Natural killer cell treated with Interleukin-12 subunit alpha and Interleukin-12 subunit beta and Interleukin-15 and Interleukin-18, amount 100 ng/mL, for 72 hours (primary cell): ENCODE data around the gene GNG13. TPM values are rescaled to one million over a fixed set of nuclear protein-coding genes. Genes with fewer than 3 reads are reported as not detected.

Experiments
- ATAC-seq, 2 donors: fragments of 150-1000 bp; cut with Tn5 transposase in 1 of 2; sonication (Bioruptor Pico), chemical (Tn5 transposase) in 1 of 2; 2 replicates each; pipeline ENCODE4 v1.10.0; 2021
- DNase-seq: peaks from one replicate; pipeline ENCODE4 v3.0.0; 2022; ENCODE audit warnings: low spot score
- H3K27ac Mint-ChIP-seq, 2 donors: 1 replicate in 1 of 2; 2 replicates in 1 of 2; pipeline ENCODE4 v1.8.0; 2022; ENCODE audit warnings: mixed read lengths in 2 of 2, mild to moderate bottlenecking in 1 of 2, moderate library complexity in 1 of 2
- H3K27me3 Mint-ChIP-seq, 2 donors: 1 replicate in 1 of 2; 2 replicates in 1 of 2; pipeline ENCODE4 v1.8.0; 2022; ENCODE audit warnings: mixed read lengths in 2 of 2
- H3K36me3 Mint-ChIP-seq: one replicate; pipeline ENCODE4 v1.8.0; 2022; ENCODE audit warnings: mixed read lengths
- H3K4me1 Mint-ChIP-seq, 2 donors: 1 replicate in 1 of 2; 2 replicates in 1 of 2; pipeline ENCODE4 v1.8.0; 2022; ENCODE audit warnings: low read depth in 2 of 2, mixed read lengths in 2 of 2, mild to moderate bottlenecking in 1 of 2
- H3K4me3 Mint-ChIP-seq: one replicate; pipeline ENCODE4 v1.8.0; 2022; ENCODE audit warnings: mixed read lengths
- H3K9me3 Mint-ChIP-seq: 2 replicates; pipeline ENCODE4 v1.8.0; 2022; ENCODE audit warnings: mixed read lengths
- total RNA-seq, 2 donors: library from RNA; stranded (reverse); gene quantifications; one replicate each; pipeline ENCODE4 v1.2.3, GENCODE V29; 2022

Gene GNG13
- total RNA-seq, 2 donors from 2014 or later, result not detected

DNA sequence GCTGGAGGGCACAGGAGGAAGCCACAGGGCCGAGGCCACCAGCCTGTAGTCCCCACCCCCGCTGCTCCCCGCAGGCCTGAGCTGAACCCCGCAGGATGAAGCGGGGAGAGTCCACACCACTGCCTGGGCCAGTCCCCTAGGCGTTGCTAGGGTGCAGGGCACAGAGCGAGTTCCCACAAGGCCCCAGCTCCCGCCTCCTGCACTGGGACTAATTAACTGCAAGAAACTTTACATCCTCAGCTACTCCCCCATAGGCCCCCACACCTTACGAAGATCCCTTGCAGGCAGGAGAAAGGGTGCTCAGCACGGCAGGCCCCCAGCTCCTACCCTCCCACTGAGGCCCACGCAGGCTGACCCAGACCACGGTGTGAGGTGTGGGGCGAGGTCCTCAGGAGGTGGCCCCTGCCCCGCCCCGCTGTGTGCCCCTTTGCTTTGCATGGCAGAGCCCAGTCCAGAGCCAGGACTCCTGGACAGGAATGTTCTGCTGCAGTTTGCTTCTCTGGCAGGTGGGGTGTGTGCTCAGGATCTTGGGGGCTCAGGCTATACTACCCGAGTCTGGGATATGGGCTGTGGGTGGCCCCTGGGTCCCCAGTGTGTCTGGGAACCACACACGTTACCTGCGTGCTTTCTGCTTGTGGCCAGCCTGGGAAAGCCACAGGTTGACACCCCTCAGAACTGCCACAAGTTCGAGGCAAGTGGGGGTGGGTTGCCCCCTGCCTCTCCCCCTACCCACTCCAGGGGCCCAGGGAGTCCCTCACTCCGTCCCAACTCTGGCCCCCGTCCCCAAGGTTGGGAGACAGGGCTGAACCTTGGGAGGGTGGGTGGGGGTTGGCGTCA is 1.2 kb downstream of the GNG13 start:
- no peaks in the 10 kb centered on the region for H3K9me3 Mint-ChIP-seq
- DNase-seq (no peak), ATAC-seq (no peak)
- H3K36me3 Mint-ChIP-seq, result no peaks in the 10 kb centered on the region
- no peak overlapping the region for H3K4me3 Mint-ChIP-seq
- peaks cover 0 to 3% of the 10 kb centered on the region in 2 donors for H3K27me3 Mint-ChIP-seq
- H3K4me1 Mint-ChIP-seq, result no peaks in the 10 kb centered on the region
- no peak overlapping the region for H3K27ac Mint-ChIP-seq

DNA sequence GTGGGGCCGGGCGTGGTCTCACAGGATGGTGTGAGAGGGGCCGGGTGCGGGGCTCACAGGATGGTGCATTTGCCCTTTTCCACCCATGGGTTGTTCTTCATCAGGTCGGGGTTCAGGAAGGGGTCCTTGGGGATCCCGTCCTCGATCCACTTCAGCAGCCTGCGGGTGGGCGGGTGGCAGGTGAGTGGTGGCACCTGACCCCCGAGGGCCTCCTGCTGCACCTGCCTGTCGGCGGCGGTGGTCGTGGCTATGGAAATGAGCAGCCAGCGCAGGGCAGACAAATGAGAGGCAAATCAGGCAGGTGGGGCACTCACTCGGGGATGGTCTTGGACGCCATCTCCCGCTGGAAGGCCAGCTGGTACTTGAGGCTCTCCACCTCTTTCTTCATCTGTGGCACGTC is 1.9 kb downstream of the GNG13 start:
- no peak overlapping the region for H3K27ac Mint-ChIP-seq
- H3K4me3 Mint-ChIP-seq, result no peak overlapping the region
- H3K4me1 Mint-ChIP-seq, result no peaks in the 10 kb centered on the region
- DNase-seq, result no peak
- H3K27me3 Mint-ChIP-seq, result peaks cover 0 to 3% of the 10 kb centered on the region in 2 donors
- H3K36me3 Mint-ChIP-seq, result no peaks in the 10 kb centered on the region
- ATAC-seq, result no peak
- H3K9me3 Mint-ChIP-seq, result no peaks in the 10 kb centered on the region

DNA sequence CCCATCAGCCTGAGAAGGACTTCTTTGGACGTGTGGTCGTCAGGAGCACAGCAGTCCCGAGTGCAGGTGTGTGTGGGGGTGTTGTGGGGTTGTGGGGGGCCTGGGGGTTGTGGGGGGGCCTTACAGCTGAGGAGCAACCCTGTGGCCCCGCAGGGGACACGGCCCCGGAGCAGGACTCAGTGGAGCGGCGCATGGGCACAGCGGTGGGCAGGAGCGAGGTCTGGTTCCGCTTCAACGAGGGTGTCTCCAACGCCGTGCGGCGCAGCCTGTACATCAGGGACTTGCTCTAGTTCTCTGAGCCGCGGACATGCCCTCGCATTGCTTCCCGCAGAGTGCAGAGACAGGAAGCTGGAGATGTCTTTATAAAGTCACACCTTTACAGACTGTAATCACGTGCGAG is 2.8 kb downstream of the GNG13 start:
- Mint-ChIP-seq H3K27me3 (peaks cover 0 to 3% of the 10 kb centered on the region in 2 donors), H3K9me3 (no peaks in the 10 kb centered on the region), H3K4me1 (no peaks in the 10 kb centered on the region), H3K27ac (no peak overlapping the region), H3K4me3 (no peak overlapping the region), H3K36me3 (no peaks in the 10 kb centered on the region)
- DNase-seq (no peak), ATAC-seq (no peak)

DNA sequence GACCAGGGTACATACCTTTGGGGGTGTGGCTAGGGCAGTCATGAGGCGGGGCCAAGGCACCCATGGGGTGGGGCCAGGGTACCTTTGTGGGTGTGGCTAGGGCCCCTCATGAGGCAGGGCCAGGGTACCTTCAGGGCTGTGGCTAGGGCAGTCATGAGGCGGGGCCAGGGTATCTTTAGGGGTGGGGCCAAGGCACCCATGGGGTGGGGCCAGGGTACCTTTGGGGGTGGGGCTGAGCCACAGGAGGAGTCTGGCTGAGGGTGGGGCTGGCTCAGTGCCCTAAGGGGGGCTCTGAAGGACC is 3.5 kb downstream of the GNG13 start:
- H3K27ac Mint-ChIP-seq, result no peak overlapping the region
- DNase-seq (no peak), ATAC-seq (peak; percentile 17 to 34)
- H3K9me3 Mint-ChIP-seq, result no peaks in the 10 kb centered on the region
- no peak overlapping the region for H3K4me3 Mint-ChIP-seq
- peaks cover 0 to 3% of the 10 kb centered on the region in 2 donors for H3K27me3 Mint-ChIP-seq
- no peaks in the 10 kb centered on the region for H3K4me1 Mint-ChIP-seq
- no peaks in the 10 kb centered on the region for H3K36me3 Mint-ChIP-seq

DNA sequence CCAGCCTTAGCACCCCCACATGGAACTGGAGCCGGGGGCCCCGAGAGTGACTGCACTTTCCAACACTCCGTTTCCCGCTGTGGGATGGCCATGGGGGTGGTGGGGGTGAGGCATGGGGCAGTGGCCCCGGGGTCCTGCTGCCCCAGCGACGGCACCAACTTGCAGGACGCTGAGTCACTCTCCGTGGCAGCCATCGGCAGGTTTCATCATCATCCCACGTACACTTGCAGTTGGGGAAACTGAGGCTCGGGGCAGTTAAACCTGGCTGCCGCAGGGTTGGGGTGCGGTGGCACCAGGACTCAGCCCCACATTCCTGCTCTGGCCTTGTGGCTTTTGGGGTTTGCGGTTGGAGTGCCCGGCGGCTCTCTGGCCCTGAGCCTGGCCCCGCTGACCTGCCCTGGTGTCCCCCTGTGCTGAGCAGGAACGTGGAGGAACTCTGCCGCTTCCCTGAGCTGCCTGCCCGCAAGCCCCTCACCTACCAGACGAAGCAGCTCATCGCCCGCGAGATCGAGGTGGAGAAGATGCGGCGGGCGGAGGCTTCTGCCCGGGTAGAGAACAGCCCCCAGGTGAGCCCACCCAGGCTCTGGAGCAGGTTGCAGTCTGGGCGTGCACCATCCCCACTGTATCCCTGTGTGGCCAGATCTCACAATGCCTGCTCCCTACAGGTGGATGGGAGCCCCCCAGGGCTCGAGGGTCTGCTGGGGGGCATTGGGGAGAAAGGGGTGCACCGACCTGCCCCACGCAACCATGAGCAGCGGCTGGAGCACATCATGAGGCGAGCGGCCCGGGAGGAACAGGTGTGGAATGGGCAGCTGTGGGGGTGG is 4.0 kb downstream of the GNG13 start:
- H3K9me3 Mint-ChIP-seq, result no peaks in the 10 kb centered on the region
- ATAC-seq, result no peak
- H3K4me1 Mint-ChIP-seq, result no peaks in the 10 kb centered on the region
- H3K36me3 Mint-ChIP-seq, result no peaks in the 10 kb centered on the region
- no peak overlapping the region for H3K4me3 Mint-ChIP-seq
- no peak overlapping the region for H3K27ac Mint-ChIP-seq
- H3K27me3 Mint-ChIP-seq, result peaks cover 0 to 3% of the 10 kb centered on the region in 2 donors
- no peak for DNase-seq

DNA sequence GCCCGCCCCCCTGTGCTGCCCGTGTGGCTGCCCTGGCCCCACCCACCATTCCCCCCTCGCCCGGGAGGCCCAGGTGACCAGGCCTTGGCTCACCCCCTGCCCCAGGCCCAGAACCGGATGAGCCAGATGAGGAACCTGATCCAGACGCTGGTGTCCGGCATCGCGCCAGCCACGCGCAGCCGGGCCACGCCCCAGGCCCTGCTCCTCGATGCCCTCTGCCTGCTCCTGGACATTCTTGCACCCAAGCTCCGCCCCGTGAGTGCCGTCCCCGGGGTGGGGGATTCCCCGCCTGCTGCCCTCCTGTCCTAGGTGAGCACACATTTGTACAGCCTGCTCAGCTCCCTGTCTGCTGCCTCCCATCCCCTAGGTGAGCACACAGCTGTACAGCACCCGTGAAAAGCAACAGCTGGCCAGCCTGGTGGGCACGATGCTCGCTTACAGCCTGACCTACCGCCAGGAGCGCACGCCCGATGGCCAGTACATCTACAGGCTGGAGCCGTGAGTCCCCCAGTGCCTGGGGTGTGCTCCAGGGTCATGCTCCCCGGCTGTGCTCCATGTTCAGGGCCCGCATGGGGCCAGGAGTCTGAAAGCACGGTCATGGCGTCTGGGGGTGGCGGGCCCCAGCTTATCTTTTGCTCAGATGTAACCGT is 4.8 kb downstream of the GNG13 start:
- Mint-ChIP-seq H3K36me3 (no peaks in the 10 kb centered on the region), H3K27me3 (peaks cover 0 to 3% of the 10 kb centered on the region in 2 donors), H3K27ac (no peak overlapping the region), H3K9me3 (no peaks in the 10 kb centered on the region), H3K4me3 (no peak overlapping the region), H3K4me1 (no peaks in the 10 kb centered on the region)
- ATAC-seq (no peak), DNase-seq (no peak)

DNA sequence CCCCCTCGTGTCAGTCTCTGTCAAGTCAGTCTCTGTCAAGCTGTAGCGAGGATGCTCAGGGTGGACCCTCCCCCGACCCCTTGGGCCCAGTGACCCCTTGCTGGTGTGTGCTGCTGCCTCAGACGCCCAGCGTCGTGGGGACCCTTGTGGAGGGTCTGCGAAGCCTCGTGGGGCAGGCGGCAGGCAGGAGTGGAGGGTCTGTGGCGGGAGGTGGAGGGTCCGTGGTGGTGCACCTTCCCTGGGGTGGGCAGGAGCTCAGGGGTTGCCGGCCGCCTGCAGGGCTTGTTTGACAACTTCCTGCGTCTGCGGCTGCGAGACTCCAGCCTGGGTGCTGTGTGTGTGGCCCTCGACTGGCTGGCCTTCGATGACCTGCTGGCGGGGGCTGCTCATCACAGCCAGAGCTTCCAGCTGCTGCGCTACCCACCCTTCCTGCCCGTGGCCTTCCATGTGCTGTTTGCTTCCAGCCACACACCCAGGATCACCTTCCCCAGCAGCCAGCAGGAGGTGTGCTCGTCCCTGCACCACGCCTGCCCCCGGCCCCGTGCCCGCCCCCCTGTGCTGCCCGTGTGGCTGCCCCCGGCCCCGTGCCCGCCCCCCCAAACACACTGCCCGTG is 5.6 kb downstream of the GNG13 start:
- no peaks in the 10 kb centered on the region for H3K36me3 Mint-ChIP-seq
- DNase-seq (no peak), ATAC-seq (no peak)
- H3K27me3 Mint-ChIP-seq, result peaks cover 0 to 3% of the 10 kb centered on the region in 2 donors
- no peaks in the 10 kb centered on the region for H3K9me3 Mint-ChIP-seq
- H3K4me3 Mint-ChIP-seq, result no peak overlapping the region
- no peak overlapping the region for H3K27ac Mint-ChIP-seq
- no peaks in the 10 kb centered on the region for H3K4me1 Mint-ChIP-seq

DNA sequence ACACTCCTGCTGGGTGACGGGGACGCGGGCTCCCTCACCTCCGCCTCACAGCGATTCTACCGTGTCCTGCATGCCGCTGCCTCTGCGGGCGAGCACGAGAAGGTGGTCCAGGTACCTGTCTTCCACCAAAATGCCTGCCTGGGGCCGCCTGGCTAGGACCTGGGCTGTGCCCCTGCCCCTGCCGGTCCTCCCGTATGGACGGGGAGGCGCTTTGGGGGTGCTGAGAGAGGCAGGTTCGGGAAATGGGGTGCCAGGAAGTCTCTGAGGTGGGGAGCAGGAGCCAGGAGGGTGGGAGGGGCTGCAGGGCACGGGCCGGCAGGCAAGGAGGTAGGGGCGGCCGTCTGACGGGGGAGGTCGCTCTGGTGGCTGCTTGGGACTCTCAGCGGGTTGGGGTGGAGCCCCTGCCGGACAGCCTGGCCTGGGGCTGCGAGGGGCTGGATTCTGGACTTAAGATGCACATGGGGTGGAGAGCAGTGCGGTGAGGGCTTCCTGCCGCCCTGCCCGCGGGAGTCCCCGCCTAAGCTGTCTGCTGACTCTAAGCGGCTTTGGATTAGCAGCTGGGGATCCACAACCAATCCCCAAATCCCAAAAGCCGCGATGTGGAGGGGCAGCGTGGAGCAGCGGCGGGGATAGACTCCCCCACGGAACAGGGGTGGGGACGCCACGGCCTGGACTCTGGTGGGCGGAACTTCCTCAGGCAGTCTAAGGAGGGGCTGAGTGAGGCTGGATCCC is 6.3 kb downstream of the GNG13 start:
- Mint-ChIP-seq H3K36me3 (no peaks in the 10 kb centered on the region), H3K4me1 (no peaks in the 10 kb centered on the region), H3K9me3 (no peaks in the 10 kb centered on the region), H3K27me3 (peaks cover 0 to 3% of the 10 kb centered on the region in 2 donors), H3K4me3 (no peak overlapping the region), H3K27ac (no peak overlapping the region)
- ATAC-seq (no peak), DNase-seq (no peak)

DNA sequence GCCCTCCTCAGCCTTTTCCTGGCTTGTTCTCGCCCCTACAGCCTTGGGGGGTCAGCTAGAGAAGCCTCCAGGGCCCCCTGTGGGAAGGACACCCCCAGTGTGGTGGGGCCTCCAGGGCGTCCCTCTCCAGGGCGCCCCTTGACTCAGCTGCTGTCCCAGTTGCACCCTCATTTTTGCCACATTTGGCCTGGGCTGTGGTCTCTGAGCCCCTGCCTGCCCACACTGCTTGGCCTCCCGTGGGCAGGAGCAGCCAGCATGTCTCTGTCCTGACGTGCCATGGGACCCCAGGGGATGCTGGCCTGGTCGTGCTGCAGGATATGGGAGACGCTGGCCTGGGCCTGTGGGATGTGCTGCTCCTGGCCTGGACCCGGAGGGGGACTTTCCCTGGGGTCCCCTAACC is 7.1 kb downstream of the GNG13 start:
- DNase-seq, result no peak
- H3K4me3 Mint-ChIP-seq, result no peak overlapping the region
- no peak for ATAC-seq
- H3K4me1 Mint-ChIP-seq, result no peaks in the 10 kb centered on the region
- no peak overlapping the region for H3K27ac Mint-ChIP-seq
- peaks cover 0 to 3% of the 10 kb centered on the region in 2 donors for H3K27me3 Mint-ChIP-seq
- no peaks in the 10 kb centered on the region for H3K9me3 Mint-ChIP-seq
- H3K36me3 Mint-ChIP-seq, result no peaks in the 10 kb centered on the region

DNA sequence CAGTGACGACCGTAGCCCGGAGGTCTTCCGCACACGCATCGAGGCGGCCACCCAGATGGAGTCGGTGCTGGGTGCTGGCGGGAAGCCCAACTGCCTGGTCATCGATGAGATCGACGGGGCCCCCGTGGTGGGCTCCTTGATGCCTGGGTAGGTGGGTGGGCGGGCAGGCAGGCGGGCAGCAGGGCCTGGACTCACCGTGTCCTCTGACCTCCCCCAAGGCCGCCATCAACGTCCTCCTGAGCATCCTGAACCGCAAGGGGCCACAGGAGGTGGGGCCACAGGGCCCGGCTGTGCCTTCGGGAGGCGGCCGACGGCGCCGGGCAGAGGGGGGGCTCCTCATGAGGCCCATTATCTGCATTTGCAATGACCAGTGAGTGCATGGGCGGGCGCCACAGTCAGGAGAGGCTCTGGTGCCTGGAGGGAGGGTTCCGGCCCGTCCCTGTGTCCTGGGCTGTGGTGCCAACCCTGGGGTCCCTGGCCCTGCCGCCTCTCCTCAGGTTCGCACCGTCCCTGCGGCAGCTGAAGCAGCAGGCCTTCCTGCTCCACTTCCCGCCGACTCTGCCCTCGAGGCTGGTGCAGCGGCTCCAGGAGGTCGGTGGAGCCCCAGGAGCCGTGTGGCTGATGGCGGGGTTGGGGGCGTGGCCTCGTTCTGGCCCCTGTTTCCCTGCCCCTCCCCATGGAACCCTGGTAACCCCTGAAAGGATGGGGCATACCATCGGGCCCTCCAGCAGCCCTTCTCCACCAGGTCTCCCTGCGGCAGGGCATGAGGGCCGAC is 8.1 kb downstream of the GNG13 start:
- no peaks in the 10 kb centered on the region for H3K27me3 Mint-ChIP-seq
- peaks cover 0 to 3% of the 10 kb centered on the region in 2 donors for H3K4me1 Mint-ChIP-seq
- no peak overlapping the region for H3K4me3 Mint-ChIP-seq
- no peak overlapping the region for H3K27ac Mint-ChIP-seq
- DNase-seq (no peak), ATAC-seq (no peak)
- H3K36me3 Mint-ChIP-seq, result no peaks in the 10 kb centered on the region
- no peaks in the 10 kb centered on the region for H3K9me3 Mint-ChIP-seq

DNA sequence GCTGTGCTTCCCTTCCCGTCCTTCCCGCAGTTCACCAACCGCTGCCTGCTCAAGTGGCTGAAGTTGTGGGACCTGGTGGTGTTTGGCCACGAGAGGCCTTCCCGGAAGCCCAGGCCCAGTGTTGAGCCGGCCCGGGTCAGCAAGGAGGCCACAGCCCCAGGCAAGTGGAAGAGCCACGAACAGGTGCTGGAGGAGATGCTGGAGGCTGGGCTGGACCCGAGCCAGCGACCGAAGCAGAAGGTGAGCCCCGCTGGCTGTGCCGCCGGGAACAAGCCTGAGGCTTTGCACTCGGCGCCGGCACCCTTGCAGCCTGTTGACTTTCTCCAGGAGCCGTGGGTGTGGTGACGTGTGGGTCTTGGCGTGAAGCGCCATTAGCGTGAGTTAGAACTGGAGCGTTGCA is 9.4 kb downstream of the GNG13 start:
- H3K27me3 Mint-ChIP-seq, result no peaks in the 10 kb centered on the region
- DNase-seq, result no peak
- no peak for ATAC-seq
- no peak overlapping the region for H3K4me3 Mint-ChIP-seq
- H3K36me3 Mint-ChIP-seq, result no peaks in the 10 kb centered on the region
- no peak overlapping the region for H3K27ac Mint-ChIP-seq
- H3K9me3 Mint-ChIP-seq, result no peaks in the 10 kb centered on the region
- H3K4me1 Mint-ChIP-seq, result peaks cover 0 to 3% of the 10 kb centered on the region in 2 donors

DNA sequence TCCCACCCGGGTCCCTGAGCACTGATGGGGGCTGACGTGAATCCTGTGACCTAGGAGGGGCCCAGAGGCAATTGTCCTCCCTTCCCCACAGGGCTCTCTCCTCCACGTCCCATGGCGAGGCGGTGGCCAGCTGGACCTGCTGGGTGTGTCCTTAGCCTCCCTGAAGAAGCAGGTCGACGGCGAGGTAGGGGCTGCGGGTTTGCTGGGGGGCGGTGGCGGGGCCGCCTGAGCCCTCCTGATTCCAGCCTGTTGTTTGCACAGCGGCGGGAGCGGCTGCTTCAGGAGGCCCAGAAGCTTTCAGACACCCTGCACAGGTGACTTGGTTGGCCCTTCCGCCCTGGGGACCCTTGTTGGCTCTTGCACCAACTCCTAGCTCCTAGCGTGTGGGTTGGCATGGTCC is 10.4 kb downstream of the GNG13 start:
- Mint-ChIP-seq H3K4me1 (peaks cover 0 to 3% of the 10 kb centered on the region in 2 donors), H3K9me3 (no peaks in the 10 kb centered on the region), H3K36me3 (no peaks in the 10 kb centered on the region), H3K27me3 (no peaks in the 10 kb centered on the region), H3K4me3 (peak overlapping the region; percentile 30), H3K27ac (no peak overlapping the region)
- no peak for ATAC-seq
- DNase-seq, result no peak
